ENCODE results near the gene USE1.

The USE1 gene

DNA sequence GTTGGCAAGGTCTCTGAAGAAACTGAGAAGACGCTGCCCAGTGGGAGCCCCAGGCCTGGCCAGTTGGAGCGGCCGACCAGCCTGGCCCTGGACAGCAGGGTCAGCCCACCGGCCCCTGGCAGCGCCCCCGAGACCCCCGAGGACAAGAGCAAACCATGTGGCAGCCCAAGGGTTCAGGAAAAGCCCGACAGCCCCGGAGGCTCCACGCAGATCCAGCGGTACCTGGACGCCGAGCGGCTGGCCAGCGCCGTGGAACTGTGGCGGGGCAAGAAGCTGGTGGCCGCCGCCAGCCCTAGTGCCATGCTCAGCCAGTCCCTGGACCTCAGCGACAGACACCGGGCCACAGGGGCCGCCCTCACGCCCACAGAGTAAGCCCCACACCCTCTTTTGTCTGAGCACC lies 20.1 kb upstream of the USE1 start:
- H3K27me3 Mint-ChIP-seq, result no peaks in the 10 kb centered on the region
- no peak for ATAC-seq
- H3K4me3 Mint-ChIP-seq, result no peak overlapping the region
- H3K4me1 Mint-ChIP-seq, result no peaks in the 10 kb centered on the region
- DNase-seq, result no peak
- peak overlapping the region in 1 of 2 donors; percentile 69 for H3K27ac Mint-ChIP-seq
- H3K9me3 Mint-ChIP-seq, result no peaks in the 10 kb centered on the region

DNA sequence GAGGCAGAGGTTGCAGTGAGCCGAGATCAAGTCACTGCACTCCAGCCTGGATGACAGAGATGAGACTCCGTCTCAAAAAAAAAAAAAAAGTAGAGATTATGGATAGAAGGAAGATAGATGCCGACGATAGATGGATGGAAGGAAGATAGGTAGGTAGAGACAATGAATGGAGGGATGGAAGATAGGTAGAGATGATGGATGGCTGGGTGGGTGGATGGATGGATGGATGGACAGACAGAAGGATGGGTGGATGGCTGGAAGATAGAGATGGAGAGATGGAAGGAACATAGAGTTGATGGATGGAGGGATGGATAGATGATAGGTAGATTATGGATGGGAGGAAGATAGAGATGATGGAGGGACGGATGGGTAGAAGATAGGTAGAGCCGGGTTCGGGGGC lies 18.5 kb upstream of the USE1 start:
- Mint-ChIP-seq H3K4me1 (no peaks in the 10 kb centered on the region), H3K27me3 (no peaks in the 10 kb centered on the region), H3K4me3 (no peak overlapping the region), H3K27ac (no peak overlapping the region), H3K9me3 (no peaks in the 10 kb centered on the region)
- ATAC-seq, result no peak
- no peak for DNase-seq

DNA sequence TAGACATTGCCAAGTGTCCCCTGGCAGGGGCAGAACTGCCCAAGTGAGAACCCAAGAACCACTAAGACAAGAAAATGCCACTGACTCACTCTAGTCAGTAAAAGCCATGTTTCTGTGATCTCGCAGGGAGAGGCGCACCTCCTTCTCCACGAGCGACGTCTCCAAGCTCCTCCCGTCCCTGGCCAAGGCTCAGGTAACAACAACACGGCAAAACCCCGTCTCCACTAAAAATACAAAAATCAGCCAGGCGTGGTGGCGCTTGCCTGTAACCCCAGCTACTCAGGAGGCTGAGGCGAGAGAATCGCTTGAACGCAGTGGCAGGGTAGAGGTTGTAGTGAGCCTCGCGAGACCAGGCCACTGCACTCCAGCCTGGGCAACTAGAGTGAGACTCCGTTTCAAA lies 17.5 kb upstream of the USE1 start:
- H3K9me3 Mint-ChIP-seq, result no peaks in the 10 kb centered on the region
- H3K4me1 Mint-ChIP-seq, result no peaks in the 10 kb centered on the region
- H3K27me3 Mint-ChIP-seq, result no peaks in the 10 kb centered on the region
- peak overlapping the region in 1 of 2 donors; percentile 64 for H3K27ac Mint-ChIP-seq
- no peak for DNase-seq
- no peak overlapping the region for H3K4me3 Mint-ChIP-seq
- no peak for ATAC-seq

DNA sequence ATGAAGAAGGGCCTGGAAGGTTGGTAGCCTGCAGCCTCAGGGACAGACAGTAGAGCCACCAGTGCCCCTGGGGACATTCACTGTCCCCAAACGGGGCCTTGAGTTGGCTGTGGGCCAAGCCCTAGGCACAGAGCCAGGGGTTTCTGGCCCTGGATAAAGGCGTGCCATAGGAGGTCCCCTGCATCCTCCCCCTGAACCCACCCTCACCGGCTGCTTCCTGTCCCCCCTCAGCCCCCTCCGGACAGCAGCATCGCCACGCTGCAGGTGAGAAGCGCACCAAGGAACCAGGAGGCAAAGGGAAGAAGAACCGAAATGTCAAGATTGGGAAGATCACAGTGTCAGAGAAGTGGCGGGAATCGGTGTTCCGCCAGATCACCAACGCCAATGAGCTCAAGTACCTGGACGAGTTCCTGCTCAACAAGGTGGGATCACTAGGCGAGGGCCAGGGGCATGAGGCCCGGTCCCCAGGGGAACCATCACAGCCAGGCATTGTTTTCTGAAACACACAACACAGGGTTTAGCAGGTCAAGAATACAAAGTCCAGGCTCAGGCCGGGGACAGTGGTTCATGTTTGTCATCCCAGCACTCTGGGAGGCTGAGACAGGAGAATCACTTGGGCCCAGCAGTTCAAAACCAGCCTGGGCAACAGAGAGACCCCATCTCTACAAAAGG lies 14.6 kb upstream of the USE1 start:
- ATAC-seq (no peak), DNase-seq (no peak)
- H3K27ac Mint-ChIP-seq, result no peak overlapping the region
- no peaks in the 10 kb centered on the region for H3K4me1 Mint-ChIP-seq
- H3K27me3 Mint-ChIP-seq, result no peaks in the 10 kb centered on the region
- H3K4me3 Mint-ChIP-seq, result no peak overlapping the region
- H3K9me3 Mint-ChIP-seq, result no peaks in the 10 kb centered on the region

DNA sequence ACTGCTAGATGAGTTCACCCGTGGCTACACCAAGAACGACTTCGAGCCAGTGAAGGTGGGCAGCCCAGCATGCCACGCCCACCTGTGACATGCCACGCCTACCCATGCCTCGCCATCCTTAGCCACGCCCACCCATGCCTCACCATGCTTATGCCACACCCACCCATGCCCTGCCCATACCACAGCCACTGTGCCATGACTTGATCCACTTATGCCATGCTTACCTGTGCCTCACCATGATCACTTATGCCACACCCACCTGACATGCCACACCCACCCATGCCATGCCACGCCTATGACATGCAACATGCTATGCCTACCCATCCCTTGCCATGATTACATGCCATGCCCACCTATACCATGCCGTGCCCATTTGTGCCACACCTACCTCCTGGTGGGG lies 12.9 kb upstream of the USE1 start:
- no peak for DNase-seq
- H3K27me3 Mint-ChIP-seq, result no peaks in the 10 kb centered on the region
- no peak overlapping the region for H3K4me3 Mint-ChIP-seq
- no peak for ATAC-seq
- H3K9me3 Mint-ChIP-seq, result no peaks in the 10 kb centered on the region
- no peak overlapping the region for H3K27ac Mint-ChIP-seq
- H3K4me1 Mint-ChIP-seq, result no peaks in the 10 kb centered on the region

DNA sequence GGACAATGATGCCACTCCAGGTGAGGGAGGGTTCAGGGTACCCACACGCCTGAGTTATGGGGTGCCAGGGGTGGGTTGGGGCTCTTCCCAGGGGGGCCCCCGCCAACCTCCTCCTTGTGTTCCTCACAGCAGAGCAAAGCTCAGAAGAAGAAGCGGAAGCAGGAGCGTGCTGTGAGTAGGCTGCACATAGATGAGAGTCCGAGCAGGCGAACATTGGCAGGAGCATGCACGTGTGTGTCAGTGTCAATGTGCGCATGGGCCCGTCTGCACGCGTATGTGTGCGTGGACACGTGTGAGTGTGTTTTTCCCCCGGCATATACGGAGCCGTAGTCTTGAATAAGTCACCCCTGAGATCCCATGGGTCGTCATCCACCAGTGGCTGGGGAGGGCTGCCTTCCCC lies 12.4 kb upstream of the USE1 start:
- H3K9me3 Mint-ChIP-seq, result no peaks in the 10 kb centered on the region
- DNase-seq (no peak), ATAC-seq (no peak)
- H3K27me3 Mint-ChIP-seq, result no peaks in the 10 kb centered on the region
- H3K4me1 Mint-ChIP-seq, result no peaks in the 10 kb centered on the region
- H3K27ac Mint-ChIP-seq, result no peak overlapping the region
- no peak overlapping the region for H3K4me3 Mint-ChIP-seq

DNA sequence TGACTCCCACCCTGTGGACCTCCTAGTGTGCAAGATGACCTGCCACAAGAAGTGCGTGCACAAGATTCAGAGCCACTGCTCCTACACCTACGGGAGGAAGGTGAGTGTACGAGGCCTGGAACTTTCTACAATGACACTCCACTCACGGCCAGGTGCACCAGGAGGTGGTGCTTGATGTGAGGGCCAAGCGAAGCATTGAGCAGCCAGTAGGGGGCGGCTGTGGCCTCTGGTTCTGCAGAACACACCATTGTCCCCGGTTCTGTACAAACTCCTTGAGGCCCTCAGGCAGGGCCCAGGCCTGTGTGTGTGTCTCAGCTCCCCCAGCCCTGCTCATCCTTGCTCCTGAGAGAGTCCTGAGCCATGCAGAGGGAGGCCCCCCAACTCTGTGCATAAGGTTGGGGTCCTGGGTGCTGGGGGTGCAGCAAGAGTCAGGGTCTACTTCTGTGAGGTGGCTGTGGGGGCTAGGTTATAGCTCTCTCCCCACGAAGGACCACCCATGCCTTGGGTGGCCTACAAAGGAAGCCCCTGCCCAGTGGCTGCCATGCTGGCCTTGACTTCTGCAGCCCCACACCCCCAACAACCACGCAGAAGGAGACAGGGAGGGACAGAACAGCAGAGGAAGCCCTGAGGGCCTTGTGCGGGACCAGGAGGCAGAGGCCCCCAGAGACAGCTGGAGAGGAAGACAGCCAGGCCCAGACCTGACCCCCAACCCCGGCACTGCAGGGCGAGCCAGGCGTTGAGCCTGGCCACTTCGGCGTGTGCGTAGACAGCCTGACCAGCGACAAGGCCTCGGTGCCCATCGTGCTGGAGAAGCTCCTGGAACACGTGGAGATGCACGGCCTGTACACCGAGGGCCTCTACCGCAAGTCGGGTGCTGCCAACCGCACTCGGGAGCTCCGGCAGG lies 9.7 kb upstream of the USE1 start:
- H3K9me3 Mint-ChIP-seq, result no peaks in the 10 kb centered on the region
- no peak overlapping the region for H3K4me3 Mint-ChIP-seq
- peaks cover 18% of the 10 kb centered on the region for H3K4me1 Mint-ChIP-seq
- no peak overlapping the region for H3K27ac Mint-ChIP-seq
- H3K27me3 Mint-ChIP-seq, result no peaks in the 10 kb centered on the region
- ATAC-seq (peak; percentile 77), DNase-seq (peak; percentile 35 to 50)

DNA sequence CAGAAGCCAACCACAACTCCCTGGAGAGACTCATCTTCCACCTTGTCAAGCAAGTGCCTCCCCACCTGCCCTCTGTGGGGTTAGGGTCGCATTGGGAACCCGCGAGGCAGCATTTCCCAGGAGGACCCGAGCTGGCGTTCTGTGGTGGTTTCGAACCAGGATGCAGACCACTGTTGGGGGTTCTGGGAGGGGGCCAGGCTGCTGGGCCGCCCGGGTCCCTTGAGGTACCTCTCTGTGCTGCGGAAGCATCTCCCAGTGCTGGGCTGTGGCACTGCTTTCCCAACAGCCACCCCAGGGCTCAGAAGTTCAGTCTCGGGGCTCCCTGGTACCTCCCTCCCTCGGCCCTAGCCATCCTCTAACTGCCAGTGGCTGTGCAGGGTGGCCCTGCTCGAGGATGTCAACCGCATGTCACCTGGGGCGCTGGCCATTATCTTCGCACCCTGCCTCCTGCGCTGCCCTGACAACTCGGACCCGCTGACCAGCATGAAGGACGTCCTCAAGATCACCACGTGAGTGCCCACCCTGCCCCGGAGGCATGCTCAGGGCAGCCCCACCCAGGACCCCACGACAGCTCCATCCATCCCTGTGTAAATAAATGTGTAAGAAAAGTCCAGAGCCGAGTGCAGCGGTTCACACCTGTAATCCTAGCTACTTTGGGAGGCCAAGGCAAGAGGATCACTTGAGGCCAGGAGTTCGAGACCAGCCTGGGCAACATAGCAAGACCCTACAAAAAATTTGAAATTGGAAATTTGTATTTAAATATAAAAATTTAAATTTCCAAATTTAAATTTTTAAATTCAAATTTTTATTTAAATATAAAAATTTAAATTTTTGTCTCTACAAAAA lies 8.2 kb upstream of the USE1 start:
- no peaks in the 10 kb centered on the region for H3K27me3 Mint-ChIP-seq
- H3K27ac Mint-ChIP-seq, result peak overlapping the region in 1 of 2 donors; percentile 48
- H3K4me3 Mint-ChIP-seq, result no peak overlapping the region
- H3K9me3 Mint-ChIP-seq, result no peaks in the 10 kb centered on the region
- DNase-seq (no peak), ATAC-seq (no peak)
- H3K4me1 Mint-ChIP-seq, result peaks cover 18% of the 10 kb centered on the region

DNA sequence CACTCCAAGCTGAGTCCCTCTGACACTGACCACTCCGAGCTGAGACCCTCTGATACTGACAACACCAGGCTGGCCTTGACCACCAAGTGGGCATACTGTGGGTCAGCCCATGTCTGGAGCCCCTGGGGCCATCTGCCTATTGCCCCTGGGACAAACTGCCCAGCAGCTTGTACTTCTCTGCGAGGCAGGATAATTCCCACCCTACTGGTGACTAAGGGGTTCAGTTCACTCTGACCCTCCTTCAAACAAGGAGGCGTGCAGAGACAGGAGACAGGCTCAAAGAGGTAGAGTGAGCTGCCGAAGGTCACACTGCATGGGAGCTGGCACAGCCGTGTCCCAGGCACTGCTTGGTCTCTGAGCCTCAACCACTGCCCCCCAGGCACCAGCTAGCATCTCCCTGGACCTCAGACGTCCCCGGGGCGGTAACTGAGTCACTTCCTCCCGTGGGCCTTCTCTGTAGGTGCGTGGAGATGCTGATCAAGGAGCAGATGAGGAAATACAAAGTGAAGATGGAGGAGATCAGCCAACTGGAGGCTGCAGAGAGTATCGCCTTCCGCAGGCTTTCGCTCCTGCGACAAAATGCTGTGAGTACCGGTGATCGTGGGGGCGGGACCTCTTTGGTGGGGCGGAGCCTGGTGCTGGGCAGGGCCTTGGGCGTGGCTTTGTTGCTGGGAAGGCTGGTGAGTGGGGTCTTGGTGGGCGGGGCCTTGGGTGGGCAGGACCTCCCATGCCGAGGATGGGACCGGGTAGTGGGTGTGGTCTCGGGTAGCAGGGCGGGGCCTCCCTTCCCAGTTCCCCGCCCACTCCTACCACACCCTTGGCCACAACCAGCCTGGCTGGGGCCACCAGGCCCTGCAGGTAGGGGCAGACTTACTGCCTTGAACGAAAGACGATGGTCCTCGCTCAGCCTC lies 5.8 kb upstream of the USE1 start:
- peak in 1 of 2 donors; percentile 40 for DNase-seq
- Mint-ChIP-seq H3K27me3 (no peaks in the 10 kb centered on the region), H3K9me3 (no peaks in the 10 kb centered on the region), H3K4me3 (no peak overlapping the region), H3K27ac (peak overlapping the region in 1 of 2 donors; percentile 69), H3K4me1 (peaks cover 21% of the 10 kb centered on the region)
- peak; percentile 41 for ATAC-seq

DNA sequence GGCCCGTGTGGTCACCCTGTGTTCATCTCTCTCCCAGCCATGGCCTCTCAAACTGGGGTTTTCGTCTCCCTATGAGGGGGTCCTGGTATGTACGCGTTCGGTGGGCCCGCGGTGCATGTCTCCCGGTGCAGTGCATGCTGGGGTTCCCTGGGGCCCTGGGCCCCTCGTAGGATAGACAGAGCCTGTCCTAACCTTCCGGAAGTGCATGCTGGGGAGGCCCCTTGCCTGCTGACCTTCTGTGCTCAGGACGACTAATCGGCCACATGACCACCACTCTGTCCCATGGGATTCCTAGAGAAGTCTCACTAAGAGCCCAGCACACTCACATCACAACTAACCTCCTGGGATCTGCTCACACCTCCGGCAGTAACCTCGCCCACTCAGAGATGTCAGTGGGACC lies 4.9 kb upstream of the USE1 start:
- H3K27me3 Mint-ChIP-seq, result no peaks in the 10 kb centered on the region
- no peak overlapping the region for H3K4me3 Mint-ChIP-seq
- no peak for DNase-seq
- ATAC-seq, result no peak
- peaks cover 30% of the 10 kb centered on the region for H3K4me1 Mint-ChIP-seq
- H3K9me3 Mint-ChIP-seq, result no peaks in the 10 kb centered on the region
- H3K27ac Mint-ChIP-seq, result peak overlapping the region in 1 of 2 donors; percentile 86

DNA sequence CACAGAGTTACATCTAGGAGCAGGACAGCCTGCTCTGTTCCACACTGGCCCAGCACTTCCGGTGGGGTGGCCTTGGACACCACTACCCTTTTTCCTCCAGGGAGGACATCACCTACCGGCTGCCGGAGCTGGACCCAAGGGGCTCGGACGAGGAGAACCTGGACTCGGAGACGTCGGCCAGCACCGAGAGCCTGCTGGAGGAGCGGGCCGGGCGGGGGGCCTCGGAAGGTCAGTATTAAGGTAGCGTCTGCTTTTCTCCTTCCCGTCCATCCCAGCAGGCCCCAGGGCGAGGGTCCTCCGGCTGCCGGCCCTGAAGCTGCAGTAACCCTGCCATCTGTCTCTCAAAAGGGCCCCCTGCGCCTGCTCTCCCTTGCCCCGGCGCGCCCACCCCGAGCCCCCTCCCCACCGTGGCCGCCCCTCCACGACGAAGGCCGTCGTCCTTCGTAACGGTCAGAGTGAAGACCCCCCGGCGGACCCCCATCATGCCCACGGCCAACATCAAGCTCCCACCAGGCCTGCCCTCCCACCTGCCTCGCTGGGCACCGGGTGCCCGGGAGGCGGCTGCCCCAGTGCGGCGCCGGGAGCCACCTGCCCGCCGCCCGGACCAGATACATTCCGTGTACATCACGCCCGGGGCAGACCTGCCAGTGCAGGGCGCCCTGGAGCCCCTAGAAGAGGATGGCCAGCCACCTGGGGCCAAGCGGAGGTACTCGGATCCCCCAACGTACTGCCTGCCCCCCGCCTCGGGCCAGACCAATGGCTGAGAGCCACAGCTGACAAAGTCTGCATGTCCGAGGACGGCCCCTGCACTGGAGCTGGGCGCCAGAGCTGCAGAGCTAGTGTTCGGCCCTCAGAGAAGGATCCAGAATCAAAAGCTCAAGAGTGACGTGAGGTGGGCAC lies 3.4 kb upstream of the USE1 start:
- Mint-ChIP-seq H3K27me3 (no peaks in the 10 kb centered on the region), H3K4me1 (peaks cover 45% of the 10 kb centered on the region), H3K27ac (peak overlapping the region in 1 of 2 donors; percentile 40), H3K4me3 (no peak overlapping the region), H3K9me3 (no peaks in the 10 kb centered on the region)
- DNase-seq (no peak), ATAC-seq (no peak)

DNA sequence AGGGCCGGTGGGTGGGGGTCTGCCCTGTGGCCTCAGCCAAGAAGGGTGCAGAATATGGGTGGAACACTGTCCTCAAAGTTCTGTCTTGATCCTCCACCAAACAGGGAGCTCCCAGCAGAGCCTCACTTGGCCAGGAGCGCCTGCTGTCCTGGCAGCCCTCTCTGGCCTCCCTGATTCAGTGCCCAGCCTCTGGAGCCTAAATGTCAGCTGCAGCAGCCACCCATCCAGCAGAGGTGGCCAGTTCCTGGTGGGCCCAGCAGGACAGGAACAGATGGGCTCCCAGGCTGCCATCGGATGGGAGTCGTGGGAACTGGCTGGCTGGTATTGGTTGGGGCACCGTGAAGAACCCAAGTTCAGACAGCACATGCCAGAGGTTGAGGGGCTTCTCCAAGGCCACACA lies 1.8 kb upstream of the USE1 start:
- Mint-ChIP-seq H3K27me3 (no peaks in the 10 kb centered on the region), H3K4me1 (peaks cover 46% of the 10 kb centered on the region), H3K4me3 (no peak overlapping the region), H3K9me3 (no peaks in the 10 kb centered on the region), H3K27ac (no peak overlapping the region)
- ATAC-seq, result no peak
- DNase-seq, result no peak

DNA sequence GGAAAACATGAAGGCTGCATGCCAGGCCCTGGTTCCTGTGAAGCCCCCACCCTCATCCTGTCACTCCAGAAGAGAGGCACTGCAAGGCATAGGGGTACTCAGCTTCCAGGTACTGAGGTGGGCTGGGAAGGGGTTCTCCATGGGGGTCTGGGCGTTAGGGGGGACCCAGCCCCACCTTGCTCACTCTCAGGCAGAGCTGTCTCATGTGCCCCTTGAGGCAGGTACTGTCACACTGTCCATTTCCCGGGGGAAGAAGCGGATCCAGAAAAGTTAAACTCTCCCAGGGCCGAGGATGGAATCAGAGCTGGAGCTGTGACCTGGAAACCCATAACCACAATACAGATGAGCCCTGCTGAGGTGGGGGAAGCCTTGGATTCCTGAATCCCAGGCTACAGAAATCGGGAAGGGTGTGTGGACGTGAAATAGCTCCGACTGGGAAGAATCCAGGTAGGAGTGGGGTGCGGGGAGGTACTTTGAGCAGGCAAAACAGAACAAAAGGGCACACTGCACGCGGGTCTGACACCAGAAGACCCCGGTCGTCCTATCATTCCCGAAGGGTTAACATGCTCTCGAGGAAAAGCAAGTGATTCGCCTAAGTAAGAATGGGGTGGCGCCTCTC lies 540 bp upstream of the USE1 start:
- Mint-ChIP-seq H3K27me3 (no peaks in the 10 kb centered on the region), H3K27ac (peak overlapping the region; percentile 97 to 99), H3K4me3 (peak overlapping the region; percentile 87 to 92)

More for the DNA sequence above, 540 bp upstream of the USE1 start:
- Mint-ChIP-seq H3K4me1 (peaks cover 44% of the 10 kb centered on the region), H3K9me3 (no peaks in the 10 kb centered on the region)
- ATAC-seq (no peak), DNase-seq (no peak)

All from stimulated activated naive CD8-positive, alpha-beta T cell treated with anti-CD3 and anti-CD28 coated beads, Interleukin-15, amount 100 ng/mL, for 72 hours (primary cell).